ENCODE measurements around the gene ITFG1.

Gene ITFG1

DNA sequence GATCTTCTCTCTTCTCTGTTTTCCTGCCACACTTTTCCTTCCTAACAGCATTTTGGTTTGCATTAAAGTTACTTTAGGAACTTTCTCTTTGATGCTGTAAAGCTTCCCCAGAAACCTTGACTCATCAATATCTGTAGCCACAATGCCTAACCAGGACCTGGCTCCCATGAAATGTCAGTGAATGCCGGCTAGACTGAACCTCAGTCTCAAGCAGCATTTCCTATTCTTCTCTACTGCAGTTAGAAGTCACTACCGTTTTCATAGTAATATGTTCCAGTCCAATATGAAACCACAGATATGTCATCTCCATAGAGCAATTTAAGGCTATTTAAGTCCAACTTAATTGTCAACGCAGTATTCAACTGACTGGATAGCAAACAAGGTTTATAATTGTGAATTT lies 28.9 kb downstream of the ITFG1 start:
- DNase-seq (ENCODE audit: low spot score): no peak
- TF ChIP-seq, protein P1, sequence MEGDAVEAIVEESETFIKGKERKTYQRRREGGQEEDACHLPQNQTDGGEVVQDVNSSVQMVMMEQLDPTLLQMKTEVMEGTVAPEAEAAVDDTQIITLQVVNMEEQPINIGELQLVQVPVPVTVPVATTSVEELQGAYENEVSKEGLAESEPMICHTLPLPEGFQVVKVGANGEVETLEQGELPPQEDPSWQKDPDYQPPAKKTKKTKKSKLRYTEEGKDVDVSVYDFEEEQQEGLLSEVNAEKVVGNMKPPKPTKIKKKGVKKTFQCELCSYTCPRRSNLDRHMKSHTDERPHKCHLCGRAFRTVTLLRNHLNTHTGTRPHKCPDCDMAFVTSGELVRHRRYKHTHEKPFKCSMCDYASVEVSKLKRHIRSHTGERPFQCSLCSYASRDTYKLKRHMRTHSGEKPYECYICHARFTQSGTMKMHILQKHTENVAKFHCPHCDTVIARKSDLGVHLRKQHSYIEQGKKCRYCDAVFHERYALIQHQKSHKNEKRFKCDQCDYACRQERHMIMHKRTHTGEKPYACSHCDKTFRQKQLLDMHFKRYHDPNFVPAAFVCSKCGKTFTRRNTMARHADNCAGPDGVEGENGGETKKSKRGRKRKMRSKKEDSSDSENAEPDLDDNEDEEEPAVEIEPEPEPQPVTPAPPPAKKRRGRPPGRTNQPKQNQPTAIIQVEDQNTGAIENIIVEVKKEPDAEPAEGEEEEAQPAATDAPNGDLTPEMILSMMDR (IDR thresholded peaks at IDR 0.05; ENCODE audit: extremely low read depth, missing control alignments): no peak

DNA sequence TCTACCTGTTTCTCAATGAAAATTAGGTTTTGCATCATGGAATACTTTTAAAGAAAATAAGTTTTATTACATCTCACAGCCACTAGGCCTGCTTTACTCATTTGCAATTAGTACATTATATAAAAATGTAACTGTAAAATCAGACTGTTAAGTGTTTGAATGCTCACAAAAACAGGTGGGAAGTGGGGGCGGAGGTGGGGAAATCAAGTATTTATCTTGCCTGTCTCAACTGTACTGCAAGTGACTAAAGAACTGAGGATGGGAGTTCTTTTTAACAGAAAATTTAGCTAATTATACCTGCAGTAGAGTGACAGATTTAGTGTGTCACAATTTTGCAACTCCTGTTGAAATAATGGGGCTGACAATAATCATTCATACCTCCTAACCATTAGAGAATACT lies 34.1 kb downstream of the ITFG1 start:
- DNase-seq (ENCODE audit: low spot score): no peak
- TF ChIP-seq, protein P1 (IDR thresholded peaks at IDR 0.05; ENCODE audit: extremely low read depth, missing control alignments): no peak

DNA sequence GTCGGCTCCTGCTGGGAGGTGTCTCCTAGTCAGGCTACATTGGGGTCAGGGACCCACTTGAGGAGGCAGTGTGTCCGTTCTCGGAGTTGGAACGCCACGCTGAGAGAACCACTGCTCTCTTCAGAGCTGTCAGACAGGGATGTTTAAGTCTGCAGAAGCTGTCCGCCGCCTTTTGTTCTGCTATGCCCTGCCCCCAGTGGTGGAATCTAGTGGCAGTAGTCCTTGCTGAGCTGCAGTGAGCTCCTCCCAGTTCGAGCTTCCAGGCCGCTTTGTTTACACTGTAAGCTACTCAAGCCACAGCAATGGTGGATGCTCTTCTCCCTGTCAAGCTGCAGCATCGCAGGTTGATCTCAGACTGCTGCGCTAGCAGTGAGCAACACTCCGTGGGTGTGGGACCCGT lies 36.0 kb downstream of the ITFG1 start:
- no peak for DNase-seq (ENCODE audit: low spot score)
- TF ChIP-seq, protein P1 (IDR thresholded peaks at IDR 0.05; ENCODE audit: extremely low read depth, missing control alignments): no peak

DNA sequence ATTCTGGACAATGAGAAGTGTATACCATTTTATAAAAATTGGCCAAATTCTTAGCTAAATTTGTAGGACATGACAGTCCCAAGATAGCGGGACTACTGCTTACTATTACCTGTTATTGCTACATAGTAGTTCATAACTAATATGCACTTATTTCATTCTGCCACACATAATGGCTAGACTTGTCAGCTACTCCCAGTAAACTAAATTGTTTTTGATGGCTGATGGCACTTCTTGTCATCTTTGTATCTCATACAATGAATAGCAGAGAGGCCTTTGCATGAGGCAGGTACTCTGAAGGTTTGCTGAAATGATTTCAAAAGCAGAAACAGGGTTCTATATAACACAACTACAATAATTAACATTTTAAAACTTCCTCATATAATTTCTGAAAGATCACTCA lies 44.0 kb downstream of the ITFG1 start:
- TF ChIP-seq, protein P1 (IDR thresholded peaks at IDR 0.05; ENCODE audit: extremely low read depth, missing control alignments): no peak
- DNase-seq (ENCODE audit: low spot score): no peak

DNA sequence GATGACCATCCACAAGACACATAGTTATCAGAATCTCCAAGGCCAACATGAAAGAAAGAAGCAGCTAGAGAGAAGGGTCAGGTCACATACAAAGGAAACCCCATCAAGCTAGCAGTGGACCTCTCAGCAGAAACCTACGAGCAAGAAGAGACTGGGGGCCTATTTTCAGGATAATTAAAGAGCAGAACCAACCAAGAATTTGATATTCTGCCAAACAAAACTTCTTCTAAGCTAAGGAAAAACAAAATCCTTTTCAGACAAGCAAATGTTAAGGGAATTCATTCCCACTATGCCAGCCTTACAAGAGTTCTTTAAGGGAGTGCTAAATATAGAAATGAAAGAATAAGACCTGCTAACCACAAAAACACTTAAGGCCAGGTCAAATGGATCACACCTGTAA lies 47.8 kb downstream of the ITFG1 start:
- TF ChIP-seq, protein P1 (IDR thresholded peaks at IDR 0.05; ENCODE audit: extremely low read depth, missing control alignments): no peak
- no peak for DNase-seq (ENCODE audit: low spot score)

DNA sequence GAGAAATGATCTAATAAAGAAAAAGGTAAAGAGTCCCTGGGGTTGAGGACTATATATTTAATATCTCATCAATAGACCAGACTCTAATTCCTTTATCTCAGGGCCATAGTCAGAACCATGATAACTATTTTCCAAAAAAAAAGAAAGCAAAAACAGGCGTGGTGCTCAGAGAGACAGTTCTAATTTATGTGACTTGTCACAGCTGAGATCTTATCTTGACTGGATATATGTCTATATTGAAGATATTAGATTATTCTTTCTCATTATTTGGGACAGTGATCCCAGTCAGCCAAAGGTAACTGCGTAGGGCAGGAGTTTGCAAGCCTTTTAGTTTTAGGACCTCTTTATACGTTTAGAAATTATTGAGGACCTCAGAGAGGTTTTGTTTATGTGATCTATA lies 52.4 kb downstream of the ITFG1 start:
- DNase-seq (ENCODE audit: low spot score): no peak
- TF ChIP-seq, protein P1 (IDR thresholded peaks at IDR 0.05; ENCODE audit: extremely low read depth, missing control alignments): no peak

DNA sequence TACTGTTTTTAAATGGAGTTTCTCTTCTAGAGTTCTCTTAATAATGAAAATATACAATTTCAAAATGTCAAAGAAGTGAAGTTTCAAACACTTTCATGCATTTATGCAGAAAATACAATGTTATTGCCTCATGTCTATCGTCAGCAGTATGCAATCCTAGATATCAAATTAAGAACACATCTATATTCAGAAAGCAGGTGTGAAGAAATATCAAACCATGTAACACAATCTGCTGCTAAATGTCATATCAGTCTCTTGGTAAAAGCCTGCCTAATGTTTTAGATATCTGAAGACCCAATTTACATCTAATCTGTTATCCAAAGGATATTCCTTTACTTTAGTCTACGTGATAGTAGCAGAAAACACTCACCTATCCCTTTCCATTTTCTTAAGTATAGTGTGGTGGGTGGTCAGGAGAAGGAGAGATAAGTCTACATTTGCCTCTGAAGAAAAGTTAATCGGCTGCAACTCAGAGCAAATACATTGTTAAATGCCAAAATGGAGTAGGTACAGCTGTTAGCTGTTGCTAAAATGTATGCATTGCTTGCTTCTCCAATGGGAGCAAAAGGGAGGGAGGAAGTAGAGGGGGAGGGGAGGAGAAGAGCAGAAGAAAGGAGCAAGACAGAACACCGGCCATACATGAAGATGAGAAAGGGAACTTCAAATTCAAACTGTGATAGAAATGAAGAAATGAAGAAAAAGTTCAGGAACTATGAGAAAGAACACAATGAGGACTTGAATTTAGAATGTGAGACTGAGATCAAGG lies 64.9 kb downstream of the ITFG1 start:
- TF ChIP-seq, protein P1 (IDR thresholded peaks at IDR 0.05; ENCODE audit: extremely low read depth, missing control alignments): no peak
- no peak for DNase-seq (ENCODE audit: low spot score)

Measured in GM20000 (cell line).